ENCODE results near the gene ECD.

Gene ECD

GRCh38 chr10:73096449-73097304 lies 71.1 kb downstream of the ECD start, which contains the start of gene P4HA1:
Gene P4HA1, minus strand, starts transcription at chr10:73096866. Its CDS starts 21,983 bp downstream, at chr10:73074883.
- DNase-seq (ENCODE audit: low read depth in 2 of 2), result peak; percentile 94 to 96

- peak; percentile 37 to 54 for DNase-seq (ENCODE audit: low read depth in 2 of 2)
These were observed 71.8 kb downstream of the ECD start for GRCh38 chr10:73096041-73096448.

GRCh38 chr10:73095481-73096021 lies 72.3 kb downstream of the ECD start:
- no peak for DNase-seq (ENCODE audit: low read depth in 2 of 2)

GRCh38 chr10:73094986-73095480 lies 72.8 kb downstream of the ECD start:
- no peak for DNase-seq (ENCODE audit: low read depth in 2 of 2)

- DNase-seq (ENCODE audit: low read depth in 2 of 2), result no peak
These were observed 73.6 kb downstream of the ECD start for GRCh38 chr10:73093922-73094850.

GRCh38 chr10:73092830-73093229 lies 75.0 kb downstream of the ECD start:
- no peak for DNase-seq (ENCODE audit: low read depth in 2 of 2)

- no peak for DNase-seq (ENCODE audit: low read depth in 2 of 2)
These were observed 79.5 kb downstream of the ECD start for GRCh38 chr10:73088304-73088703.

- no peak for DNase-seq (ENCODE audit: low read depth in 2 of 2)
These were observed 81.0 kb downstream of the ECD start for GRCh38 chr10:73086816-73087215.

- DNase-seq (ENCODE audit: low read depth in 2 of 2), result no peak
These were observed 83.6 kb downstream of the ECD start for GRCh38 chr10:73084209-73084608.

Measured in stimulated activated CD8-positive, alpha-beta memory T cell treated with anti-CD3 and anti-CD28 coated beads, Interleukin-7, amount 100 ng/mL, for 1 hour (primary cell).